AG04449 (cell line): ENCODE results near the gene ITM2C.

Source experiments
- CTCF ChIA-PET: fragments of 350-600 bp; formaldehyde crosslinking; extraction: SDS; loops from one replicate; lab custom pipeline; 2021; ENCODE audit warnings: antibody characterized with exemption; lab: Yijun Ruan, JAX
- POLR2A ChIA-PET: fragments of 400-600, 350-600 bp; formaldehyde crosslinking; extraction: SDS; loops from one replicate; lab custom pipeline; 2020; ENCODE audit warnings: antibody characterized with exemption, inconsistent platforms; lab: Yijun Ruan, JAX
- DNase-seq: peaks from one replicate; pipeline ENCODE4 v3.0.0-alpha.2; 2010; ENCODE audit warnings: low read depth, low spot score
- H3K4me3 ChIP-seq: 2 replicates; pipeline ENCODE4 v1.5.1; 2011; ENCODE audit warnings: low read depth, mild to moderate bottlenecking, control low read depth, low read length
- CTCF ChIP-seq: IDR thresholded peaks from one replicate; pipeline ENCODE4 v1.5.1; 2011; ENCODE audit warnings: mild to moderate bottlenecking, moderate library complexity, low read length, control low read depth, inconsistent platforms; ENCODE audit not compliant: insufficient read depth; ENCODE audit errors: missing control alignments

ITM2C gene

GRCh38 chr2:230912724-230913123 is 48.0 kb downstream of the ITM2C start:
- TF ChIP-seq CTCF: no peak
- POLR2A ChIA-PET: no interaction called here
- no peak overlapping the region for H3K4me3 ChIP-seq
- DNase-seq: no peak
- CTCF ChIA-PET: interaction anchor here (0.9 to 3.0 kb wide), 6 partner anchors 9 to 140 kb away, joined by 3 to 17 read pairs (median 4); no protein-coding TSS in a partner anchor

DNA sequence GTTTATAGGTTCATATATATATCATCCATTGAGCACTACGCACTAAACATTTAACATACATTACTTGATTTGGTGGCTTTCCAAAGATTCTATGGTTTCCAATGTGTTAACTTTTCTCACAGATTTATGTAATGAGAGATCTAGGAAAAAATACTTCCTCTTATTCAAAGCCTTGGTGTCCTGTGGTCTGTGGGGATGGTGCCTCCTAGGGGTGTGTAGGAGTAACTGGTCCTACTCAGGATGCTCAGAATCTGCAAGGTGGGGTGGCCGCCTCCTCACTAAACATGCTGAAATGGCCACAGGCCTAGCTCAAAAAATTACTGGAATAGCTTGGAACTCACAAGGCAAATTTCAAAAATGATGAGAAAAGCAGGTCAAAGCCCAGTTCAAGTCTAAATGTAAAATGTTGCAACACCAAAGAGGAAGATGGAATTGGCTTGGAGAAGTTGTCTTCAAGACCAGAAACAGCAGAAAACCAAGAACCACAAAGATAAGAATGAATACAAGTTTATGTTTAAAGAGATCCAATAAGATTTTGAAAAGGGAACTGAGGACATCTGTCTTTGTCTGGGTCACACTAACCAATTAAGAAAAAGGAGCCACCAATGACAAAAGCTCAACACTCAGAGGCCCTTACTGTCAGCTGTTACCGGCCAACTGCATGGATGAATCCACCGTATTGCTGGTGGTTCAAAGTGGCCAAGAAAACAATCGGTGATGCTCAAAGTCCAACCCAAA is 48.8 kb downstream of the ITM2C start:
- CTCF ChIA-PET: interaction anchor here (0.7 to 3.0 kb wide), 9 partner anchors 10 to 139 kb away, joined by 3 to 17 read pairs (median 3); no protein-coding TSS in a partner anchor
- POLR2A ChIA-PET: no interaction called here
- peak; percentile 0 for TF ChIP-seq CTCF
- H3K4me3 ChIP-seq: no peak overlapping the region
- no peak for DNase-seq

- no peak for DNase-seq
- H3K4me3 ChIP-seq: no peak overlapping the region
- no peak for TF ChIP-seq CTCF
- ChIA-PET POLR2A (no interaction called here), CTCF (interaction anchor here (2.1 kb wide), 1 partner anchor 73 kb away, joined by 5 read pairs; no protein-coding TSS in a partner anchor)
Measured at GRCh38 chr2:230914886-230915285, 50.1 kb downstream of the ITM2C start.

DNA sequence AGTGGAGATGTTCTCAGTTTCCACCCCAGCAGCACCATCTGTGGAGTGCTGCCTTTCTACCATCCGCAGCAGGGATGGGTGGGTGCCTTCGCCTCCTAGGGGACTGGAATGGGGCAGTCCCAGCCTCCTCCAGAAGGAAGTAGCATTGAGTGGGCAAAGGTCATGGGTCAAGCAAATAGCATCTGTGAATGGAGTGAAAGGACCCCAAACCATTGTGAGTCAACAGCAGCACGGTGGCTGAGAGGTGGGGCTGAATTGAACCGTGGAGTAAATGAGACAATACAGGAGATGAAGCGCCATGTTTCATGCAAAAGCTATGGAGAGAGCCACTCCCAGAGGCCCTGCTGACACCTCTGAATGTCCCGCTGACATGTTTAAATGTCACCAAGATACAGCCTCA is 50.6 kb downstream of the ITM2C start:
- CTCF ChIA-PET: interaction anchor here (2.1 kb wide), 1 partner anchor 73 kb away, joined by 5 read pairs; no protein-coding TSS in a partner anchor
- POLR2A ChIA-PET: no interaction called here
- no peak for DNase-seq
- H3K4me3 ChIP-seq: no peak overlapping the region
- no peak for TF ChIP-seq CTCF

- no peak for DNase-seq
- TF ChIP-seq CTCF: no peak
- ChIA-PET CTCF (no interaction called here), POLR2A (no interaction called here)
- H3K4me3 ChIP-seq: no peak overlapping the region
Measured at GRCh38 chr2:230916218-230916617, 51.5 kb downstream of the ITM2C start.

DNA sequence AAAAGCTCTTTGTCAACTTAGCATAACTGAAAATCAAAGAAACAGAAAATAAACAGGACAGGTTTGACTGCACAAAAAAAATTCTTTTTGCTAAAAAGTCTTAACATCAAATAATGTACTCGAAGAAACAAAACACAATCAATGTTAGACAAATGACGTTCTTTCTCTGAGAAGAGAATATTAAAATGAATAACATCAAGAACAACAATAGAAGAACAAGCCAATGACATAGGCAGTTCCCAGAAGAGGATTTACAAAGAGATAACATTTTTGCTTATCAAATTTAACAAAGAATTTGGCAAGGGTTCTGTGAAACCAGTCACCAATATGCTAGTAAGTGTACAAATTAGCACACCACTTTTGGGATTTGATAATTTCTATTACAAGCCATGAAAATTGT is 54.5 kb downstream of the ITM2C start:
- ChIA-PET POLR2A (no interaction called here), CTCF (interaction anchor here (1.2 to 2.5 kb wide), 3 partner anchors 17 to 71 kb away, joined by 3 to 7 read pairs (median 4); no protein-coding TSS in a partner anchor)
- DNase-seq: no peak
- TF ChIP-seq CTCF: no peak
- no peak overlapping the region for H3K4me3 ChIP-seq
